Measurements from ENCODE around the gene TMEM131L.

Gene TMEM131L

DNA sequence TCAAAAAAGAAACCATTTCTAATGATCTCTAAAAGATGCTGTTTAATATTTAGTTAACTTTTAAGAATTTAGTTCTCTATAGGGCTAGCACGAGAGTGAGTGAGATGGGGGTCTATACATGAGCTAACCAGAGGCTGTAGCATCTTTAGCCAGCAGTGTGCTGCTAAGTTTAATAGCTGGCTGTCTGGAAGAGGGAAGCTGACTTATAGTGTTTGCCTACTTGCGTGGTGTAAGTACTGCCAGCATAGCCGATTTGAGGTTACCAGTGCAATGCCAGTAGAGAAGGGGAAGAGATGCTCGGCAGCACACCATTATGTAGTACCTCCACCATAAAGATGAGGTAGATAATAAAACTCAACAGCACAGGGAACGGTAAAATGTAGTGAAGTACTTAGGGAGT lies 47.1 kb upstream of the TMEM131L start:
- Histone ChIP-seq H3K79me2 (ENCODE audit: low read length) (no peaks in the 10 kb centered on the region), H3K9me3 (ENCODE audit: insufficient read depth, low read length) (no peaks in the 10 kb centered on the region), H3K27me3 (ENCODE audit: low read depth, low read length) (no peaks in the 10 kb centered on the region), H4K20me1 (ENCODE audit: insufficient read depth, low read length) (no peaks in the 10 kb centered on the region), H3K4me2 (ENCODE audit: low read length) (peak overlapping the region; percentile 94), H3K36me3 (replicated peaks; ENCODE audit: low read depth, low read length) (peaks cover 3% of the 10 kb centered on the region), H3K27ac (ENCODE audit: low read length) (peak overlapping the region; percentile 71), H2AFZ (ENCODE audit: low read depth, low read length) (peak overlapping the region; percentile 91), H3K4me3 (ENCODE audit: low read length) (peak overlapping the region; percentile 75), H3K4me1 (ENCODE audit: low read length) (peaks cover 42% of the 10 kb centered on the region), H3K9ac (ENCODE audit: low read length) (peak overlapping the region; percentile 58)
- TF ChIP-seq, protein P1, sequence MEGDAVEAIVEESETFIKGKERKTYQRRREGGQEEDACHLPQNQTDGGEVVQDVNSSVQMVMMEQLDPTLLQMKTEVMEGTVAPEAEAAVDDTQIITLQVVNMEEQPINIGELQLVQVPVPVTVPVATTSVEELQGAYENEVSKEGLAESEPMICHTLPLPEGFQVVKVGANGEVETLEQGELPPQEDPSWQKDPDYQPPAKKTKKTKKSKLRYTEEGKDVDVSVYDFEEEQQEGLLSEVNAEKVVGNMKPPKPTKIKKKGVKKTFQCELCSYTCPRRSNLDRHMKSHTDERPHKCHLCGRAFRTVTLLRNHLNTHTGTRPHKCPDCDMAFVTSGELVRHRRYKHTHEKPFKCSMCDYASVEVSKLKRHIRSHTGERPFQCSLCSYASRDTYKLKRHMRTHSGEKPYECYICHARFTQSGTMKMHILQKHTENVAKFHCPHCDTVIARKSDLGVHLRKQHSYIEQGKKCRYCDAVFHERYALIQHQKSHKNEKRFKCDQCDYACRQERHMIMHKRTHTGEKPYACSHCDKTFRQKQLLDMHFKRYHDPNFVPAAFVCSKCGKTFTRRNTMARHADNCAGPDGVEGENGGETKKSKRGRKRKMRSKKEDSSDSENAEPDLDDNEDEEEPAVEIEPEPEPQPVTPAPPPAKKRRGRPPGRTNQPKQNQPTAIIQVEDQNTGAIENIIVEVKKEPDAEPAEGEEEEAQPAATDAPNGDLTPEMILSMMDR (IDR thresholded peaks at IDR 0.05; ENCODE audit: low read depth, low read length) = no peak

DNA sequence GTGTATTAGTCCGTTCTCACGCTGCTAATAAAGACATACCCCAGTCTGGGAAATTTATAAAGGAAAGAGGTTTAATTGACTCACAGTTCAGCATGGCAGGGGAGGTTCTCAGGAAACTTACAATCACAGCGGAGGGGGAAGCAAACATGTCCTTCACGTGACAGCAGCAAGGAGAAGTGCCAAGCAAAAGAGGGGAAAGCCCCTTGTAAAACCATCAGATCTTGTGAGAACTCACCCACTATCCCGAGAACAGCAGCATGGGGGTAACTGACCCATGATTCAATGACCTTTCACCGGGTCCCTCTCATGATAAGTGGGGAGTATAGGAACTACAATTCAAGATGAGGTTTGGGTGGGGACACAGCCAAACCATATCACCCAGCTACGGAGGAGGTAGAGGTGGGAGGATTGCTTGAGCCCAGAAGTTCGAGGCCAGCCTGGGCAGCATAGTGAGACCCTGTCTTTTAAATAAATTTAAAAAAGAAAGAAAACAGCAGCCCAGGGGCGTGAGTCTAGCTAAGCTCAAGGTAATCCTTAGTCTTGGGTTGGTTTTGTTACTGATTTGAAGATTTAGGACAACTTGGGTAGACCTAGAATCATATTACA lies 46.4 kb upstream of the TMEM131L start:
- Histone ChIP-seq H3K9me3 (ENCODE audit: insufficient read depth, low read length) (no peaks in the 10 kb centered on the region), H3K4me2 (ENCODE audit: low read length) (peak overlapping the region; percentile 94), H3K79me2 (ENCODE audit: low read length) (no peaks in the 10 kb centered on the region), H3K27me3 (ENCODE audit: low read depth, low read length) (no peaks in the 10 kb centered on the region), H3K4me1 (ENCODE audit: low read length) (peaks cover 42% of the 10 kb centered on the region), H2AFZ (ENCODE audit: low read depth, low read length) (peak overlapping the region; percentile 91), H4K20me1 (ENCODE audit: insufficient read depth, low read length) (no peaks in the 10 kb centered on the region), H3K27ac (ENCODE audit: low read length) (peak overlapping the region; percentile 71), H3K36me3 (replicated peaks; ENCODE audit: low read depth, low read length) (peaks cover 3% of the 10 kb centered on the region), H3K4me3 (ENCODE audit: low read length) (peak overlapping the region; percentile 75), H3K9ac (ENCODE audit: low read length) (peak overlapping the region; percentile 58)
- no peak for TF ChIP-seq EZH2phosphoT487 (IDR thresholded peaks at IDR 0.05; ENCODE audit: low read depth)
- TF ChIP-seq, protein P1 (IDR thresholded peaks at IDR 0.05; ENCODE audit: low read depth, low read length) = no peak

DNA sequence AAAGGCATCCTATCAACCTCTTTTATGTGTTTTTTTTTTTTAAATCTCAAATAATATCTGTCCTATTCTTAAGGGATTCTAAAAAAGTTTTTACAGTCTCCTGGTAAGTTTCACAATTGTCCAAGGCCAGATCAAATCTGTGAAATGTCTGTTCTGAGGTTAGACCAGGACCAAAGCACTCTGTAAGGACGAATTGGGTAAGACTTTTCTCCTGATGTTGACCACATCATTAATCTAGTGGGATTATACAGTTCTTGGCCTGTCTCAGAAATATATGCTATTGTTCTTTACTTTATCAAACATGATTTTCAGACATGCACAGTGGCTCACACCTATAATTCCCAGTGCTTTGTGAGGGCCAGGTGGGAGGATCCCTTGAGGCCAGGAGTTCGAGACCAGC lies 45.8 kb upstream of the TMEM131L start:
- Histone ChIP-seq H3K4me3 (ENCODE audit: low read length) (peak overlapping the region; percentile 75), H2AFZ (ENCODE audit: low read depth, low read length) (no peak overlapping the region), H3K27ac (ENCODE audit: low read length) (peak overlapping the region; percentile 71), H3K36me3 (replicated peaks; ENCODE audit: low read depth, low read length) (peaks cover 2% of the 10 kb centered on the region), H3K9ac (ENCODE audit: low read length) (peak overlapping the region; percentile 58; the same call in 1 of the 2 replicates), H4K20me1 (ENCODE audit: insufficient read depth, low read length) (no peaks in the 10 kb centered on the region), H3K27me3 (ENCODE audit: low read depth, low read length) (no peaks in the 10 kb centered on the region), H3K9me3 (ENCODE audit: insufficient read depth, low read length) (no peaks in the 10 kb centered on the region), H3K4me2 (ENCODE audit: low read length) (peak overlapping the region; percentile 94), H3K4me1 (ENCODE audit: low read length) (peaks cover 42% of the 10 kb centered on the region), H3K79me2 (ENCODE audit: low read length) (no peaks in the 10 kb centered on the region)
- TF ChIP-seq EZH2phosphoT487 (IDR thresholded peaks at IDR 0.05; ENCODE audit: low read depth) = no peak
- TF ChIP-seq, protein P1 (IDR thresholded peaks at IDR 0.05; ENCODE audit: low read depth, low read length) = no peak

DNA sequence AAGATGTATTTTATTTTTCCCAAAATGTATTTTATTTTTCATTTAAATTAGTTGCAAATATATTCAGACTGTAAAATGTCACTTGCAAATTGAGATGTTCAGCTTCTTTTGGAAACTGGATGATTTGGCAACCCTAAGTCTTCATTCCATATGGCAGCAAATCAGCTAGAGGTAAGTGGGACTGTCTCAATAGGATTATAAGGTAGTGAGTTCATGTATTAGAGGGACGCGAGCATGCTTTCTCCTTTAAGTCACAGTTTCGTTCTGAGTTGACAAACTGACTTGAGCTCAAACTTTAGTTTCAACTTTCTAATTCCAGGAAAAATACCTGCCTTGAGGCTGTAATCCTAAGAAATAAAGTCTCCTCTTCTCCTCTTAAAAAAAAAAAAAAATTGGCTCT lies 44.2 kb upstream of the TMEM131L start:
- H3K4me3 ChIP-seq (ENCODE audit: low read length) = no peak overlapping the region
- H2AFZ ChIP-seq (ENCODE audit: low read depth, low read length) = no peak overlapping the region
- no peak overlapping the region for H3K9ac ChIP-seq (ENCODE audit: low read length)
- no peak for TF ChIP-seq EZH2phosphoT487 (IDR thresholded peaks at IDR 0.05; ENCODE audit: low read depth)
- TF ChIP-seq, protein P1 (IDR thresholded peaks at IDR 0.05; ENCODE audit: low read depth, low read length) = no peak
- no peaks in the 10 kb centered on the region; the same call in 1 of the 2 replicates for H3K9me3 ChIP-seq (ENCODE audit: insufficient read depth, low read length)
- peak overlapping the region; percentile 58 for H3K4me2 ChIP-seq (ENCODE audit: low read length)
- H3K36me3 ChIP-seq (replicated peaks; ENCODE audit: low read depth, low read length) = no peaks in the 10 kb centered on the region
- H4K20me1 ChIP-seq (ENCODE audit: insufficient read depth, low read length) = no peaks in the 10 kb centered on the region
- H3K27me3 ChIP-seq (ENCODE audit: low read depth, low read length) = no peaks in the 10 kb centered on the region
- H3K27ac ChIP-seq (ENCODE audit: low read length) = no peak overlapping the region; the same call in 1 of the 2 replicates
- H3K79me2 ChIP-seq (ENCODE audit: low read length) = no peaks in the 10 kb centered on the region
- H3K4me1 ChIP-seq (ENCODE audit: low read length) = peaks cover 47% of the 10 kb centered on the region
